ENCODE data around the gene RANBP9. TPM values are rescaled to one million over a fixed set of nuclear protein-coding genes. Genes with fewer than 3 reads are reported as not detected.

Gene RANBP9
- total RNA-seq, 1 experiment from 2014 or later = 44.5 TPM

- no peaks in the 10 kb centered on the region for H3K27me3 ChIP-seq (ENCODE audit: control insufficient read depth, insufficient read depth, low read length)
- H3K9me3 ChIP-seq (ENCODE audit: control insufficient read depth, insufficient read depth, low read depth, low read length) = no peaks in the 10 kb centered on the region
- DNase-seq (ENCODE audit: low read depth, low spot score) (no peak), ATAC-seq (no peak)
- no peak overlapping the region for H3K4me3 ChIP-seq (ENCODE audit: low read depth in 2 of 2, low read length in 2 of 2)
- in situ Hi-C loops (cut with HindIII; ENCODE audit: low pct_unique_long_range_greater_than_20kb, low sequenced_read_pairs) = no loop called here
- H3K4me1 ChIP-seq (ENCODE audit: control insufficient read depth, insufficient read depth, low read length) = no peaks in the 10 kb centered on the region; the same call in 1 of the 2 replicates
- intact Hi-C loops (cut with micrococcal nuclease; ENCODE audit: unreplicated experiment) = loop anchor here (10.0 kb wide), 1 partner anchor 49 kb away; no protein-coding TSS in a partner anchor
- H3K36me3 ChIP-seq (ENCODE audit: control insufficient read depth, insufficient read depth, low read length) = no peaks in the 10 kb centered on the region; the same call in 1 of the 2 replicates
- ChIA-PET CTCF (no interaction called here), POLR2A (no interaction called here)
- H3K27ac ChIP-seq (ENCODE audit: low read length) = no peak overlapping the region
- no TSS peak for BruUV-seq (replicated peaks)
- TF ChIP-seq SIN3A (IDR thresholded peaks at IDR 0.05; ENCODE audit: borderline replicate concordance, insufficient read depth, low read depth, low read length) = no peak
- TF ChIP-seq TCF7L2 (IDR thresholded peaks at IDR 0.05; ENCODE audit: low read depth, low read length) = no peak
- TF ChIP-seq REST (IDR thresholded peaks at IDR 0.05; ENCODE audit: insufficient read depth in 1 of 2, low read depth in 2 of 2, low read length in 1 of 2) = no peak
- TF ChIP-seq CTCF (IDR thresholded peaks at IDR 0.05) = no peak
- TF ChIP-seq POLR2AphosphoS5 (IDR thresholded peaks at IDR 0.05; ENCODE audit: low read depth, low read length) = no peak
Observed at GRCh38 chr6:13655700-13656099, 55.9 kb downstream of the RANBP9 start.

GRCh38 chr6:13654496-13654895 is 57.1 kb downstream of the RANBP9 start:
- no TSS peak for BruUV-seq (replicated peaks)
- no peaks in the 10 kb centered on the region; the same call in 1 of the 2 replicates for H3K4me1 ChIP-seq (ENCODE audit: control insufficient read depth, insufficient read depth, low read length)
- ChIA-PET CTCF (no interaction called here), POLR2A (no interaction called here)
- H3K27ac ChIP-seq (ENCODE audit: low read length) = no peak overlapping the region
- intact Hi-C loops (cut with micrococcal nuclease; ENCODE audit: unreplicated experiment) = loop anchor here (10.0 kb wide), 1 partner anchor 50 kb away; no protein-coding TSS in a partner anchor
- DNase-seq (ENCODE audit: low read depth, low spot score) = no peak
- H3K36me3 ChIP-seq (ENCODE audit: control insufficient read depth, insufficient read depth, low read length) = no peaks in the 10 kb centered on the region; the same call in 1 of the 2 replicates
- in situ Hi-C loops (cut with HindIII; ENCODE audit: low pct_unique_long_range_greater_than_20kb, low sequenced_read_pairs) = no loop called here
- H3K27me3 ChIP-seq (ENCODE audit: control insufficient read depth, insufficient read depth, low read length) = no peaks in the 10 kb centered on the region
- no peaks in the 10 kb centered on the region for H3K9me3 ChIP-seq (ENCODE audit: control insufficient read depth, insufficient read depth, low read depth, low read length)
- TF ChIP-seq CTCF (IDR thresholded peaks at IDR 0.05) (no peak), POLR2AphosphoS5 (IDR thresholded peaks at IDR 0.05; ENCODE audit: low read depth, low read length) (no peak), TCF7L2 (IDR thresholded peaks at IDR 0.05; ENCODE audit: low read depth, low read length) (no peak), SIN3A (IDR thresholded peaks at IDR 0.05; ENCODE audit: borderline replicate concordance, insufficient read depth, low read depth, low read length) (no peak), REST (IDR thresholded peaks at IDR 0.05; ENCODE audit: insufficient read depth in 1 of 2, low read depth in 2 of 2, low read length in 1 of 2) (no peak)
- no peak overlapping the region for H3K4me3 ChIP-seq (ENCODE audit: low read depth in 2 of 2, low read length in 2 of 2)
- no peak for ATAC-seq

All from Panc1 (cell line).